SU-DHL-6 (cell line): ENCODE data around the gene FAU.

Source experiments
- H2AFZ ChIP-seq: fragments of 200-600 bp; sonication (generic); 2 replicates; pipeline ENCODE4 v1.6.1; 2014; ENCODE audit warnings: low read depth, mild to moderate bottlenecking, moderate library complexity, mixed read lengths, antibody characterized with exemption, low read length; ENCODE audit not compliant: severe bottlenecking
- H3F3A ChIP-seq: fragments of 200-600 bp; shearing (Covaris generic); 2 replicates; pipeline ENCODE4 v1.6.0; 2016; ENCODE audit warnings: antibody characterized with exemption, mild to moderate bottlenecking; ENCODE audit not compliant: insufficient read depth
- H3K27ac ChIP-seq: fragments of 200-600 bp; sonication (generic); 2 replicates; pipeline ENCODE4 v1.5.1; 2016; ENCODE audit warnings: low read depth, mild to moderate bottlenecking, low read length, moderate library complexity, mixed read lengths
- H3K27me3 ChIP-seq: fragments of 200-600 bp; sonication (generic), shearing (Covaris generic); 2 replicates; pipeline ENCODE4 v1.6.0; 2014; ENCODE audit warnings: mild to moderate bottlenecking, low read length
- H3K36me3 ChIP-seq: fragments of 200-600 bp; sonication (generic); 2 replicates; pipeline ENCODE4 v1.6.1; 2014; ENCODE audit warnings: mild to moderate bottlenecking, low read length, mixed read lengths
- H3K4me2 ChIP-seq: fragments of 300-600, 200-600 bp; shearing (Covaris generic), sonication (generic); 2 replicates; pipeline ENCODE4 v1.6.0; 2014; ENCODE audit warnings: low read length, low read depth, mild to moderate bottlenecking; ENCODE audit not compliant: poor library complexity, severe bottlenecking
- H3K4me3 ChIP-seq: fragments of 200-600 bp; sonication (generic); 2 replicates; pipeline ENCODE4 v1.5.1; 2014; ENCODE audit warnings: antibody characterized with exemption, low read length, mild to moderate bottlenecking, mixed read lengths; ENCODE audit not compliant: insufficient read depth, poor library complexity, severe bottlenecking
- H3K79me2 ChIP-seq: fragments of 200-600 bp; sonication (generic); 2 replicates; pipeline ENCODE4 v1.6.1; 2014; ENCODE audit warnings: mild to moderate bottlenecking, low read length, moderate library complexity; ENCODE audit not compliant: insufficient read depth
- H3K9ac ChIP-seq: fragments of 200-600 bp; sonication (generic); 2 replicates; pipeline ENCODE4 v1.7.0; 2014; ENCODE audit warnings: mild to moderate bottlenecking, low read length
- H3K9me2 ChIP-seq: fragments of 200-600 bp; sonication (generic); replicated peaks from 2 replicates; pipeline ENCODE4 v1.6.1; 2014; ENCODE audit warnings: low read length; ENCODE audit not compliant: insufficient read depth
- H3K9me3 ChIP-seq: fragments of 200-600 bp; sonication (generic); 2 replicates; pipeline ENCODE4 v1.6.1; 2014; ENCODE audit warnings: low read length, mixed read lengths; ENCODE audit not compliant: insufficient read depth
- H4K20me1 ChIP-seq: fragments of 200-600 bp; sonication (generic); 2 replicates; pipeline ENCODE4 v1.6.1; 2014; ENCODE audit warnings: low read depth, mild to moderate bottlenecking, antibody characterized with exemption, low read length, moderate library complexity, mixed read lengths
- CTCF ChIP-seq: fragments of 200-600 bp; sonication (generic); IDR thresholded peaks from one replicate; pipeline ENCODE4 v1.5.1; 2017; ENCODE audit warnings: antibody characterized with exemption, mild to moderate bottlenecking, low read length, moderate library complexity; ENCODE audit not compliant: insufficient read depth, poor library complexity, severe bottlenecking
- EZH2phosphoT487 ChIP-seq: fragments of 200-600 bp; sonication (generic), shearing (Covaris generic); conservative IDR thresholded peaks from 2 replicates; pipeline ENCODE4 v1.6.1; 2018; ENCODE audit warnings: mild to moderate bottlenecking, antibody characterized with exemption, low read length, moderate library complexity, mixed read lengths

FAU gene

GRCh38 chr11:65147352-65148075, 25.6 kb upstream of the FAU start:
- Histone ChIP-seq H3K4me2 (no peak overlapping the region), H3K4me3 (no peak overlapping the region), H2AFZ (no peak overlapping the region), H3K9me2 (no peaks in the 10 kb centered on the region), H3F3A (no peaks in the 10 kb centered on the region), H3K27me3 (no peaks in the 10 kb centered on the region), H3K36me3 (no peaks in the 10 kb centered on the region), H3K27ac (no peak overlapping the region), H3K79me2 (no peaks in the 10 kb centered on the region), H3K9me3 (no peaks in the 10 kb centered on the region), H3K9ac (no peak overlapping the region), H4K20me1 (no peaks in the 10 kb centered on the region)
- TF ChIP-seq CTCF (no peak), EZH2phosphoT487 (no peak)

GRCh38 chr11:65141896-65142494, 20.1 kb upstream of the FAU start:
- Histone ChIP-seq H3K9me2 (no peaks in the 10 kb centered on the region), H3K27me3 (no peaks in the 10 kb centered on the region), H2AFZ (no peak overlapping the region), H3F3A (no peaks in the 10 kb centered on the region), H4K20me1 (no peaks in the 10 kb centered on the region), H3K79me2 (no peaks in the 10 kb centered on the region), H3K4me2 (no peak overlapping the region), H3K36me3 (no peaks in the 10 kb centered on the region), H3K4me3 (no peak overlapping the region), H3K9ac (no peak overlapping the region), H3K9me3 (no peaks in the 10 kb centered on the region), H3K27ac (no peak overlapping the region)
- TF ChIP-seq CTCF (no peak), EZH2phosphoT487 (no peak)

- TF ChIP-seq EZH2phosphoT487 (no peak), CTCF (no peak)
- no peak overlapping the region for H3K4me3 ChIP-seq
- H3K9me3 ChIP-seq, result no peaks in the 10 kb centered on the region
- no peak overlapping the region for H3K4me2 ChIP-seq
- H3K79me2 ChIP-seq, result peaks cover 20% of the 10 kb centered on the region
- H2AFZ ChIP-seq, result no peak overlapping the region
- H3F3A ChIP-seq, result peaks cover 22% of the 10 kb centered on the region
- no peaks in the 10 kb centered on the region for H4K20me1 ChIP-seq
- H3K36me3 ChIP-seq, result peaks cover 8% of the 10 kb centered on the region; the same call in 1 of the 2 replicates
- H3K27ac ChIP-seq, result no peak overlapping the region
- H3K9ac ChIP-seq, result no peak overlapping the region
- H3K27me3 ChIP-seq, result no peaks in the 10 kb centered on the region
- H3K9me2 ChIP-seq, result no peaks in the 10 kb centered on the region
These were observed 14.7 kb upstream of the FAU start for GRCh38 chr11:65136515-65137096.
